Nephron progenitor cell (in vitro differentiated cells): ENCODE data around the gene KRT40.

Experiments
- DNase-seq: peaks from one replicate; pipeline ENCODE4 v3.0.0; 2021
- H3K27ac Mint-ChIP-seq: 2 replicates; pipeline ENCODE4 v1.8.0; 2021; ENCODE audit warnings: mild to moderate bottlenecking, moderate library complexity, mixed read lengths
- H3K27me3 Mint-ChIP-seq: 2 replicates; pipeline ENCODE4 v1.8.0; 2021; ENCODE audit warnings: mild to moderate bottlenecking, low read depth, mixed read lengths; ENCODE audit not compliant: poor library complexity
- H3K36me3 Mint-ChIP-seq: 2 replicates; pipeline ENCODE4 v1.8.0; 2021; ENCODE audit warnings: low read depth, mixed read lengths
- H3K4me1 Mint-ChIP-seq: 2 replicates; pipeline ENCODE4 v1.8.0; 2021; ENCODE audit warnings: mixed read lengths
- H3K4me3 Mint-ChIP-seq: 2 replicates; pipeline ENCODE4 v1.8.0; 2021; ENCODE audit warnings: mild to moderate bottlenecking, moderate library complexity, mixed read lengths
- H3K9me3 Mint-ChIP-seq: 2 replicates; pipeline ENCODE4 v1.8.0; 2021; ENCODE audit warnings: mild to moderate bottlenecking, moderate library complexity, mixed read lengths
- CTCF ChIP-seq: fragments of 200-600 bp; sonication (generic); IDR thresholded peaks from 2 replicates; pipeline ENCODE4 v1.5.0; 2021; ENCODE audit warnings: antibody characterized with exemption

Gene KRT40

GRCh38 chr17:40958086-40958953 is 25.8 kb downstream of the KRT40 start:
- Mint-ChIP-seq H3K36me3 (no peaks in the 10 kb centered on the region), H3K4me3 (no peak overlapping the region), H3K27me3 (peaks cover 5% of the 10 kb centered on the region), H3K4me1 (peaks cover 58% of the 10 kb centered on the region), H3K9me3 (no peaks in the 10 kb centered on the region), H3K27ac (peak overlapping the region; percentile 87)
- no peak for TF ChIP-seq CTCF
- DNase-seq: no peak

GRCh38 chr17:40956401-40957254 is 27.5 kb downstream of the KRT40 start:
- peak overlapping the region; percentile 3 for H3K4me3 Mint-ChIP-seq
- no peak for DNase-seq
- no peaks in the 10 kb centered on the region for H3K36me3 Mint-ChIP-seq
- H3K4me1 Mint-ChIP-seq: peaks cover 74% of the 10 kb centered on the region
- H3K27ac Mint-ChIP-seq: no peak overlapping the region
- H3K27me3 Mint-ChIP-seq: peaks cover 5% of the 10 kb centered on the region
- no peaks in the 10 kb centered on the region for H3K9me3 Mint-ChIP-seq
- TF ChIP-seq CTCF: no peak

GRCh38 chr17:40953881-40954280 is 30.2 kb downstream of the KRT40 start:
- Mint-ChIP-seq H3K27me3 (peaks cover 5% of the 10 kb centered on the region), H3K4me3 (no peak overlapping the region), H3K36me3 (no peaks in the 10 kb centered on the region), H3K4me1 (peaks cover 82% of the 10 kb centered on the region), H3K9me3 (no peaks in the 10 kb centered on the region), H3K27ac (no peak overlapping the region)
- DNase-seq: no peak
- no peak for TF ChIP-seq CTCF

GRCh38 chr17:40952661-40953060 is 31.5 kb downstream of the KRT40 start:
- peaks cover 3% of the 10 kb centered on the region for H3K27me3 Mint-ChIP-seq
- DNase-seq: no peak
- no peaks in the 10 kb centered on the region for H3K9me3 Mint-ChIP-seq
- H3K4me1 Mint-ChIP-seq: peaks cover 73% of the 10 kb centered on the region
- no peak overlapping the region for H3K27ac Mint-ChIP-seq
- no peak overlapping the region for H3K4me3 Mint-ChIP-seq
- H3K36me3 Mint-ChIP-seq: no peaks in the 10 kb centered on the region
- no peak for TF ChIP-seq CTCF

GRCh38 chr17:40952154-40952553 is 32.0 kb downstream of the KRT40 start:
- no peak for TF ChIP-seq CTCF
- peak overlapping the region; percentile 7 for H3K27ac Mint-ChIP-seq
- peaks cover 3% of the 10 kb centered on the region for H3K27me3 Mint-ChIP-seq
- peaks cover 71% of the 10 kb centered on the region for H3K4me1 Mint-ChIP-seq
- DNase-seq: no peak
- no peaks in the 10 kb centered on the region for H3K9me3 Mint-ChIP-seq
- H3K36me3 Mint-ChIP-seq: no peaks in the 10 kb centered on the region
- H3K4me3 Mint-ChIP-seq: no peak overlapping the region
